Muscle layer of duodenum (tissue), 2 donors: ENCODE results near the gene ECM1.
A peak's percentile ranks its signal among the peaks of the same experiment; 100 is the strongest.

Source experiments
- H3K27ac ChIP-seq: one replicate; pipeline ENCODE4 v1.7.0; 2013; ENCODE audit warnings: mild to moderate bottlenecking, low read length
- H3K27me3 ChIP-seq: one replicate; pipeline ENCODE4 v1.7.0; 2013; ENCODE audit warnings: low read depth, mild to moderate bottlenecking, control low read depth, low read length
- H3K36me3 ChIP-seq, 2 donors: one replicate each; pipeline ENCODE4 v1.7.0; 2013; ENCODE audit warnings: low read length in 2 of 2, control low read depth in 1 of 2, mild to moderate bottlenecking in 1 of 2; ENCODE audit not compliant: insufficient read depth in 2 of 2, control insufficient read depth in 1 of 2
- H3K4me1 ChIP-seq, 2 donors: one replicate each; pipeline ENCODE4 v1.7.0; 2013; ENCODE audit warnings: low read length in 2 of 2, mild to moderate bottlenecking in 2 of 2, control low read depth in 1 of 2, moderate library complexity in 1 of 2; ENCODE audit not compliant: insufficient read depth in 2 of 2, control insufficient read depth in 1 of 2
- H3K4me3 ChIP-seq, 2 donors: one replicate each; pipeline ENCODE4 v1.7.0; 2013; ENCODE audit warnings: low read length in 2 of 2, low read depth in 1 of 2, mild to moderate bottlenecking in 1 of 2
- H3K9me3 ChIP-seq, 2 donors: one replicate each; pipeline ENCODE4 v1.7.0; 2013; ENCODE audit warnings: low read length in 2 of 2, control low read depth in 1 of 2, mild to moderate bottlenecking in 1 of 2; ENCODE audit not compliant: control insufficient read depth in 1 of 2
- donor health status: healthy.

Gene ECM1

DNA sequence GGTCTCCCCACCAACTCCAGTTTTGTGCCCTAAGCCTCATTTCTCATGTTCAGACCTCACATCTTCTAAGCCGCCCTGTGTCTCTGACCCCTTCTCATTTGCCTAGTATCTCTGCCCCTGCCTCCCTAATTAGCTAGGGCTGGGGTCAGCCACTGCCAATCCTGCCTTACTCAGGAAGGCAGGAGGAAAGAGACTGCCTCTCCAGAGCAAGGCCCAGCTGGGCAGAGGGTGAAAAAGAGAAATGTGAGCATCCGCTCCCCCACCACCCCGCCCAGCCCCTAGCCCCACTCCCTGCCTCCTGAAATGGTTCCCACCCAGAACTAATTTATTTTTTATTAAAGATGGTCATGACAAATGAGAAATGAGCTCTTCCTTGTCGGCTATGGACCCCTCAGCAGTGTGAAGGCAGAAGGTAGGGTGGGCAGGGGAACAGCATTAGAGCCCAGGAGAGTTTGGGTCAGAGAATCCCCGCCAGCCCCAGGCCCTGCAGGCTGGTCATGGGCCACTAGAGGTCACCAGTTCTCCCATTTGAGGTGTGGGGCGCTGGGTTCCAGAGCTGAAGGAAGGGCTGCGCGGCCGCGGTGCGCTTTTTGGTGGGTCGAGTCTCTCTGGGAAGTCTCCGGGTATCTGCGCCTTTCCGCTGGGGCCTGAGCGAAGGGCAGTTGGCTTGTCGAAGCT, 52.8 kb downstream of the ECM1 start:
- H3K36me3 ChIP-seq: peaks cover 0 to 24% of the 10 kb centered on the region in 2 donors
- no peaks in the 10 kb centered on the region for H3K9me3 ChIP-seq
- H3K27ac ChIP-seq: peak overlapping the region; percentile 100
- peak overlapping the region; percentile 64 to 76 for H3K4me3 ChIP-seq
- H3K27me3 ChIP-seq: no peaks in the 10 kb centered on the region
- peaks cover 43 to 58% of the 10 kb centered on the region in 2 donors for H3K4me1 ChIP-seq

DNA sequence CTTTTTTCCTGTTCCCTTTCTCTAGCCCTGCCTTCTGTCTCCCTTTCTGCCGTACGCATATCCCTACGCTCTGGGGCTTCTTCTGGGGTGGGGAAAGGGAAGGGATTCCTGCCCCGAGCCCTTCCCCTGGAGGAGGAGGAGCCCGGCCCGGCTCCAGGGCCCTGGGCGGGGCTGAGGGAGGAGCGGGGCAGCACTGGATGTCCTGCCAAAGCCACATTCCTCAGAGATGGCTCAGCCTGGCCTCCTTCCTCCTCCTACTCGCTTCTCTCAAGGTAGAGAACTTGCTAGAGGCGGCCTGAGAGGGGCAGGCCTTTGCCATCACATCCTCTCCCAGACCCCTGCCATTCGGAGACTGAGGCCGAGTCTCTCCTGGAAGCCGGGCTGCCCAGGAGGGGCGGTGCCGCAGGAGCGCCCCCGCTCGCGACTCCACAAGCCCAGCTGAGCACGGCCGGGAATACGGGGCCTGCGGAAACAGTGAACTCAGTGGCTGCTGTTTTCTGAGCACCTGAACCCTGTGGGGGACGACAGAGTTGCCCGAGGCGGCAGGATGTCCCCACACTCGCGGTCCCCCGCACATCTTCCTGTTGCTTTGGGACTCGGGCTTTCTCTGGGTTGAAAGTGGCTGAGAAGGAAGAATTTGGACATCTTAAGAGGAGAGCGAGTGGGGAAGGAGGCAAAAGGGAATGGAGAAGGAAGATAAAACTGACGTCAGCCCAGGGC, 53.5 kb downstream of the ECM1 start:
- Histone ChIP-seq H3K9me3 (no peaks in the 10 kb centered on the region), H3K4me1 (peaks cover 43 to 65% of the 10 kb centered on the region in 2 donors), H3K27ac (peak overlapping the region; percentile 100), H3K27me3 (no peaks in the 10 kb centered on the region), H3K4me3 (peak overlapping the region; percentile 64 to 76), H3K36me3 (peaks cover 0 to 17% of the 10 kb centered on the region in 2 donors)

DNA sequence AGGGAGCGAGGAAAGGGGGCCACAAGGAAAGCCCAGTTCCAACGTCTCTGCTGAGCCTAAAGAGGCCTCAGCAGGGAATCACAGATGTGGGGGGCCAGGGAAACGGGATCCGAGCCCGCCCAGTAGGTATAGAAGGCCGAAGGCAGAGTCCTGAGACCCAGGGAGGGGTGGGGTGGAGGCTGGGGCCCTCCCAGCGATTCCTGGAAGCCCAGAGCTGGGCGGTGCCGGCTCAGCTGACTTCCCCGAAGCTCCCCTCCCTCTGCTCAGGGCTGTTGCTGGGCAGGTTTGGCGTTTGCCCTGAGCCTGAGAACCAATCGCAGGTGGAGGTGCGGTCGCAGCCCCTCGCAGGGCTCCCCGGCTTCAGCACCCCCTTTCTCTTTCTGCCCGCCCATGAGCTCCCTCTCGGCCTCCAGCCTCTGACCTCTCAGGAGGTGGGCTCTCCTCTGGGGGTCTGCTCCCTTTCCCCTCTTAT, 54.1 kb downstream of the ECM1 start:
- Histone ChIP-seq H3K27me3 (no peaks in the 10 kb centered on the region), H3K4me3 (peak overlapping the region; percentile 64 to 76), H3K9me3 (no peaks in the 10 kb centered on the region), H3K36me3 (peaks cover 0 to 15% of the 10 kb centered on the region in 2 donors), H3K4me1 (peaks cover 43 to 71% of the 10 kb centered on the region in 2 donors), H3K27ac (peak overlapping the region; percentile 100)

DNA sequence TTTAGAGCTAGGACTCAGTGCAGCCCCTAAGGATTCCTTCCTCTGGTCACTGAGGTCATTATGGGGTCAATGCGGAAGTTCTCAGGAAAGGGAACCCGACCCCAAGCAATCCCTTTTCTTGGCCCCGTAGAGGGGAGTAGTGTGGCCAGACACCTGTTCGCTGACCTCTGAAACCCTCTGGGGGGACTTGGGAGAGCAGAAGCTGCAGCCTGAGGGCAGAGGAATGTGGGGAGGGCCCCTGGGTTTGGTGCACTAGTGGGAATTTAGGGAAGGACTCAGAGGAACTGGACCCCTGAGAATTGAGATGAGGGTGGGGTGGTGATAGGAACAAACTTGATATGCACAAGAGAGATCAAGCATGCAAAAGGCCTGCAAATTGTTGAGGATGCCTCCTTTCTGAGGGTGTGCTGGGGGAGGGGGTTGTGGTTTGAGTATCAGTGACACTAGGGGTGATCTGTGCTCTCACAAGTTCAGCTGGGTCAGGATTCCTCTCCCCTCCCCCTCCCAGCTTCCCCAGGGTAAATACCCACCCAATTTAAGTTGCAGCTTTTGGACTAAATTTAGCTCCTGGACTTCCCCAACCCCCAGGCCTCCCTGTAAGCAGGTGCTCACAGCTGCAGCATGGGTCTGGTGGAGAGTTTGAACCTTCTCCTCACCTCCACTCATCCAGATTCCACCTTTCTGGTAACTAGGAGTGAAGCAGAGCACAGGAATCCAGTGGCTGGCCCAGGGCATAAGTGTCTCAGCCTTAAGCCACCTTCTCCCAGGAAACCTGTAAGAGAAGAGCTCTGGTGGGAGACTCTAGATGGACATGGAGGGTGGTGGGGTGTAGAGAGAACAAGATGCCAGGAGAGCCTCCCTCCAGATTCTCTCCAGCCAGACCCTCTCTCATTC, 54.8 kb downstream of the ECM1 start:
- Histone ChIP-seq H3K9me3 (no peaks in the 10 kb centered on the region), H3K36me3 (peaks cover 0 to 12% of the 10 kb centered on the region in 2 donors), H3K4me3 (peak overlapping the region; percentile 64 to 76), H3K4me1 (peaks cover 50 to 78% of the 10 kb centered on the region in 2 donors), H3K27ac (peak overlapping the region; percentile 100), H3K27me3 (no peaks in the 10 kb centered on the region)
